PC-9 (cell line): ENCODE results near the gene MBNL2. TPM values are rescaled to one million over a fixed set of nuclear protein-coding genes. Genes with fewer than 3 reads are reported as not detected.
A peak's percentile ranks its signal among the peaks of the same experiment; 100 is the strongest.

ENCODE experiments used
- BruUV-seq: library from RNA; stranded (reverse); fragments of 400-500 nt; replicated peaks from 2 replicates; lab custom pipeline; 2021; lab: Mats Ljungman, UMichigan
- CTCF ChIA-PET: fragments of 300-600 bp; sonication (Branson Sonifier 250); formaldehyde crosslinking; loops from one replicate; lab custom pipeline; 2022; ENCODE audit warnings: antibody characterized with exemption; lab: Charles Lee
- POLR2A ChIA-PET: fragments of 300-600 bp; sonication (Branson Sonifier 250); formaldehyde crosslinking; loops from one replicate; lab custom pipeline; 2022; ENCODE audit warnings: antibody characterized with exemption; ENCODE audit not compliant: unreplicated experiment; lab: Charles Lee
- DNase-seq, 2 experiments: peaks; one replicate each; pipeline versions ENCODE4 v3.0.0 to v3.0.0-alpha.2; 2015 to 2022; ENCODE audit warnings: mixed read lengths in 1 of 2
- H2AFZ ChIP-seq: fragments of 200-600 bp; sonication (generic); 2 replicates; pipeline ENCODE4 v1.8.1; 2017; ENCODE audit warnings: antibody characterized with exemption
- H3F3A ChIP-seq: fragments of 200-600 bp; sonication (generic); 2 replicates; pipeline ENCODE4 v1.8.1; 2017; ENCODE audit warnings: antibody characterized with exemption, mild to moderate bottlenecking, low read depth; ENCODE audit not compliant: insufficient read depth
- H3K27ac ChIP-seq: fragments of 200-600 bp; sonication (generic); 2 replicates; pipeline ENCODE4 v1.6.1; 2016; ENCODE audit warnings: mixed run types
- H3K27me3 ChIP-seq: fragments of 200-600 bp; sonication (generic); 2 replicates; pipeline ENCODE4 v1.6.1; 2016; ENCODE audit warnings: low read depth, mixed run types; ENCODE audit not compliant: insufficient read depth
- H3K36me3 ChIP-seq: fragments of 200-600 bp; sonication (generic); 2 replicates; pipeline ENCODE4 v1.6.1; 2016; ENCODE audit warnings: low read depth, mixed run types
- H3K4me1 ChIP-seq: fragments of 200-600 bp; sonication (generic); replicated peaks from 2 replicates; pipeline ENCODE4 v1.6.1; 2016; ENCODE audit warnings: mixed run types; ENCODE audit not compliant: insufficient read depth
- H3K4me2 ChIP-seq: fragments of 200-600 bp; sonication (generic); 2 replicates; pipeline ENCODE4 v1.6.1; 2017; ENCODE audit warnings: mixed run types
- H3K4me3 ChIP-seq: fragments of 200-600 bp; sonication (generic); 2 replicates; pipeline ENCODE4 v1.6.1; 2016; ENCODE audit warnings: mixed run types
- H3K79me2 ChIP-seq: fragments of 200-600 bp; sonication (generic); 2 replicates; pipeline ENCODE4 v1.6.1; 2017; ENCODE audit warnings: low read depth, mixed run types
- H3K9me2 ChIP-seq: fragments of 200-600 bp; sonication (generic); 2 replicates; pipeline ENCODE4 v1.8.1; 2017; ENCODE audit warnings: mild to moderate bottlenecking; ENCODE audit not compliant: insufficient read depth
- H3K9me3 ChIP-seq: fragments of 200-600 bp; sonication (generic); 2 replicates; pipeline ENCODE4 v1.8.1; 2016; ENCODE audit warnings: low read depth; ENCODE audit not compliant: insufficient read depth
- H4K20me1 ChIP-seq: fragments of 200-600 bp; sonication (generic); 2 replicates; pipeline ENCODE4 v1.8.1; 2017; ENCODE audit not compliant: insufficient read depth
- EZH2 ChIP-seq: fragments of 200-600 bp; sonication (generic); IDR thresholded peaks from 2 replicates; pipeline ENCODE4 v1.8.0; 2017; ENCODE audit warnings: antibody characterized with exemption, low read depth
- intact Hi-C: fragments of 100-400 bp; cut with micrococcal nuclease; formaldehyde crosslinking; loops from one replicate; pipeline ENCODE4 v1.10.0; 2022; ENCODE audit not compliant: unreplicated experiment
- total RNA-seq: library from RNA; stranded (reverse); gene quantifications from 2 replicates; pipeline ENCODE4 v1.2.3, GENCODE V29; 2021
- TF ChIP-seq, protein P1 (sequence below): fragments of 200-600 bp; sonication (generic); conservative IDR thresholded peaks from 2 replicates; pipeline ENCODE4 v1.6.1; 2017; ENCODE audit warnings: mixed run types, antibody characterized with exemption, mild to moderate bottlenecking, moderate library complexity

Gene MBNL2
- total RNA-seq, 1 experiment from 2014 or later: 91.3 TPM

DNA sequence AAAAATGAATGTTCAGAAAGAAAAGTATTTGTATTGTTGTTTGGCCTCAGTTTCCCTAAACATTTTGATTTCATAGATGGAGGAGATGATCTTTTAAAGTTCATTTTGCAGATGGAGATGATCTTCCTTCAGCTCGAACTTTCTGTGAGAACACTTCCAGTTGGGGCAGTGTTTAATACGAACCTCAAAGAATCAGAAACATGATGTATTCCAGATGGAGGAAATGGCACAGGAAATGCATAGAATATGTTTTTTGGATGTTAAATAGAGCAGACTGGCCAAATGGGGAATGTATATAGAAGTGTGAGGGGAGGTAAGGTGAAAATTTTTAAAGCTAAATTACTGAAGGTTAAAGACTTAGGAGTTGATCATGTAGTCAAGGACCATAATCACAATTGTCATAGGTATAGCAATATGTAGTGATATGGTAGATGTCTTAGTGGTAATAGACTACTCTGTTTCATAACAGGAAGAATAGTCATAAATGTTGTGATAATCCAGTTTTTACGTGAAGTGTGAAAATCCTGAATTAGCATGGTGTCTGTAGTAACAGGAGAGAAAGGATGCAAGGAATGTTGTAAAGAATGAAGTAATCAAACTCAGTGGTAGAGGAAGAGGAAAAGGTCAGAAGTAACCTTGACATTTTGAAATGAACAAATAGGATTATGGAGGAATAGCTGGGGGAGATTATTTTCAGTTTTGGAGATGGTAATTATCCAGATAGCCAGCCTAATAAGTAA, 216.9 kb downstream of the MBNL2 start:
- intact Hi-C loops: loop anchor here (10.0 kb wide), 1 partner anchor 136 kb away; no protein-coding TSS in a partner anchor
- no peak overlapping the region for H3K4me3 ChIP-seq
- TF ChIP-seq EZH2: no peak
- TF ChIP-seq, protein P1, sequence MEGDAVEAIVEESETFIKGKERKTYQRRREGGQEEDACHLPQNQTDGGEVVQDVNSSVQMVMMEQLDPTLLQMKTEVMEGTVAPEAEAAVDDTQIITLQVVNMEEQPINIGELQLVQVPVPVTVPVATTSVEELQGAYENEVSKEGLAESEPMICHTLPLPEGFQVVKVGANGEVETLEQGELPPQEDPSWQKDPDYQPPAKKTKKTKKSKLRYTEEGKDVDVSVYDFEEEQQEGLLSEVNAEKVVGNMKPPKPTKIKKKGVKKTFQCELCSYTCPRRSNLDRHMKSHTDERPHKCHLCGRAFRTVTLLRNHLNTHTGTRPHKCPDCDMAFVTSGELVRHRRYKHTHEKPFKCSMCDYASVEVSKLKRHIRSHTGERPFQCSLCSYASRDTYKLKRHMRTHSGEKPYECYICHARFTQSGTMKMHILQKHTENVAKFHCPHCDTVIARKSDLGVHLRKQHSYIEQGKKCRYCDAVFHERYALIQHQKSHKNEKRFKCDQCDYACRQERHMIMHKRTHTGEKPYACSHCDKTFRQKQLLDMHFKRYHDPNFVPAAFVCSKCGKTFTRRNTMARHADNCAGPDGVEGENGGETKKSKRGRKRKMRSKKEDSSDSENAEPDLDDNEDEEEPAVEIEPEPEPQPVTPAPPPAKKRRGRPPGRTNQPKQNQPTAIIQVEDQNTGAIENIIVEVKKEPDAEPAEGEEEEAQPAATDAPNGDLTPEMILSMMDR: no peak
- H3K79me2 ChIP-seq: peaks cover 24% of the 10 kb centered on the region
- no peaks in the 10 kb centered on the region for H3K36me3 ChIP-seq
- DNase-seq: peak in 1 of 2 experiments; percentile 32
- no peaks in the 10 kb centered on the region for H3K9me2 ChIP-seq
- no TSS peak for BruUV-seq
- ChIA-PET POLR2A (no interaction called here), CTCF (no interaction called here)
- no peaks in the 10 kb centered on the region for H3K9me3 ChIP-seq
- no peak overlapping the region for H2AFZ ChIP-seq
- peaks cover 17% of the 10 kb centered on the region for H3K4me1 ChIP-seq
- H4K20me1 ChIP-seq: no peaks in the 10 kb centered on the region; the same call in 1 of the 2 replicates
- peaks cover 5% of the 10 kb centered on the region; the same call in 1 of the 2 replicates for H3F3A ChIP-seq
- H3K27ac ChIP-seq: no peak overlapping the region
- no peaks in the 10 kb centered on the region for H3K27me3 ChIP-seq
- no peak overlapping the region for H3K4me2 ChIP-seq

DNA sequence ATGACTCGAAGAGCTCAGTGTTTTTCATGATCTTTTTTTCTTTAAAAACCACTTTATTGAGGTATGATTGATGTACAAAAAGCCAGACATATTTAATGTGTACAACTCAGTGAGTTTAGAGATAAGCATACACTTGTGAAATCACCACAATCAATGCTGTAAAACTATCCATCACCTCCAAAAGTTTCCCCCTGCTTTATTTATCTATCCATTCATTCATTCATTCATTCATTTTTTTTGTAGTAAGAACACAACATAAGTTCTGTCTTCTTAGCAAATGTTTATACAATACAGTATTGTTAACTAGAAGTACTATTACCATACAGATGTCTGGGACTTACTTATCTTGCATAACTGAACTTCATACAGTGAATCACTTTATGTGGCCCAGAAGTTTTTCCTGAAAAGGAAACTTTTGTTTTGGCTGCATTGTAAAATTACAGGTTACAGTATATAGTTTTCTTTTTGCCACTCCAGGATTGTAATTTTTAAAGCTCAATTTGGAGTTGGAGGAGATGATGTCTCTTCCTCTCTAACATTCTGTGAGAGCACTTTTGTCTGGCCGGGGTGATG, 218.6 kb downstream of the MBNL2 start:
- intact Hi-C loops: no loop called here
- Histone ChIP-seq H4K20me1 (no peaks in the 10 kb centered on the region; the same call in 1 of the 2 replicates), H3K36me3 (no peaks in the 10 kb centered on the region), H3K4me1 (peaks cover 9% of the 10 kb centered on the region), H3K4me3 (no peak overlapping the region), H3F3A (no peaks in the 10 kb centered on the region), H3K27me3 (no peaks in the 10 kb centered on the region), H2AFZ (no peak overlapping the region), H3K9me3 (no peaks in the 10 kb centered on the region), H3K27ac (no peak overlapping the region), H3K79me2 (peaks cover 15% of the 10 kb centered on the region), H3K9me2 (no peaks in the 10 kb centered on the region), H3K4me2 (no peak overlapping the region)
- CTCF ChIA-PET: no interaction called here
- no TSS peak for BruUV-seq
- POLR2A ChIA-PET: interaction anchor here (0.7 kb wide), 1 partner anchor 201 kb away, joined by 4 read pairs; no protein-coding TSS in a partner anchor
- DNase-seq: no peak
- TF ChIP-seq EZH2: no peak
- TF ChIP-seq, protein P1: no peak

DNA sequence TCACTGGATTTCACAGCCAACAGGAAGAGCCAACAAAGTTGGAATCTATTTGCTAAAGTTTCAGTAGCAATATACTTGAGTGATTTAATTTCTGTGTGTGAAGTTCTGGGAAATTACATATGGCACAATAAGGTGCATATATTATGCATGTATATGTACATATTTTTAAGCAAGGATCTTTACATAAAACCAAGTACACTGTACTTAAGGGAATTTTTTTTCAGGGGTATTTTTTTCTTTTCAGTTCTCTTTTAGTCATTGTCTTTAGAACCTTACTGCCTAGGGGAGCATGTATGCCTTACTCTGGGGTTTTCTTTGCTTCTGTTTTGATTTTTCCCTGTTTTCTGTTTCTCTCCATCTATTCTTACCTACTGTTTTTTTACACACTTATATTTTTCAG, 219.2 kb downstream of the MBNL2 start:
- TF ChIP-seq EZH2: no peak
- TF ChIP-seq, protein P1: no peak
- no peaks in the 10 kb centered on the region for H3F3A ChIP-seq
- ChIA-PET CTCF (no interaction called here), POLR2A (no interaction called here)
- intact Hi-C loops: no loop called here
- no peaks in the 10 kb centered on the region for H3K36me3 ChIP-seq
- H3K9me3 ChIP-seq: no peaks in the 10 kb centered on the region
- DNase-seq: no peak
- no peak overlapping the region for H3K27ac ChIP-seq
- H3K79me2 ChIP-seq: peaks cover 8% of the 10 kb centered on the region
- peaks cover 2% of the 10 kb centered on the region; the same call in 1 of the 2 replicates for H3K4me1 ChIP-seq
- no peak overlapping the region for H3K4me3 ChIP-seq
- no TSS peak for BruUV-seq
- no peak overlapping the region for H2AFZ ChIP-seq
- H3K4me2 ChIP-seq: no peak overlapping the region
- no peaks in the 10 kb centered on the region; the same call in 1 of the 2 replicates for H4K20me1 ChIP-seq
- no peaks in the 10 kb centered on the region for H3K9me2 ChIP-seq
- H3K27me3 ChIP-seq: no peaks in the 10 kb centered on the region

Other genes starting within 250 kb of the MBNL2 start
- gene OXGR1, start 227.9 kb upstream of the MBNL2 start, total RNA-seq: not detected in 2 replicates
- 17.7 and 21.5 TPM in 2 replicates for gene RAP2A, start 211.8 kb downstream of the MBNL2 start, total RNA-seq